Measurements from ENCODE around the gene ELL2. TPM values are rescaled to one million over a fixed set of nuclear protein-coding genes. Genes with fewer than 3 reads are reported as not detected.

The ELL2 gene
- total RNA-seq, 1 experiment from 2014 or later: 24.4 TPM

- TF ChIP-seq ESRRA (CRISPR knock-in tag; IDR thresholded peaks at IDR 0.05; ENCODE audit: borderline replicate concordance) (no peak), IRF2 (CRISPR knock-in tag; IDR thresholded peaks at IDR 0.05; ENCODE audit: borderline replicate concordance, low read depth) (no peak), PRDM15 (CRISPR knock-in tag; IDR thresholded peaks at IDR 0.05) (no peak), HMGA2 (CRISPR knock-in tag; IDR thresholded peaks at IDR 0.05) (no peak)
These were observed 122.0 kb downstream of the ELL2 start (continued) for GRCh38 chr5:95839658-95840057.

GRCh38 chr5:95838556-95838955 lies 123.1 kb downstream of the ELL2 start:
- DNase-seq (ENCODE audit: low spot score): no peak
- H3K27me3 Mint-ChIP-seq (ENCODE audit: low read depth): no peaks in the 10 kb centered on the region; the same call in 1 of the 2 replicates
- no peak overlapping the region; the same call in 1 of the 2 replicates for H3K27ac Mint-ChIP-seq

More at GRCh38 chr5:95838556-95838955, 123.1 kb downstream of the ELL2 start:
- no peaks in the 10 kb centered on the region for H3K36me3 Mint-ChIP-seq
- no peak overlapping the region for H3K4me3 Mint-ChIP-seq
- no peak for ATAC-seq
- no peaks in the 10 kb centered on the region for H3K9me3 Mint-ChIP-seq
- peaks cover 10% of the 10 kb centered on the region for H3K4me1 Mint-ChIP-seq
- ChIA-PET POLR2A (no interaction called here), CTCF (no interaction called here)
- TF ChIP-seq SP1 (CRISPR knock-in tag; conservative IDR thresholded peaks at IDR 0.05) (no peak), TCF7 (CRISPR knock-in tag; IDR thresholded peaks at IDR 0.05; ENCODE audit: low read depth) (no peak), ZNF281 (CRISPR knock-in tag; IDR thresholded peaks at IDR 0.05) (no peak), SOX15 (CRISPR knock-in tag; IDR thresholded peaks at IDR 0.05) (no peak), ZNF396 (CRISPR knock-in tag; IDR thresholded peaks at IDR 0.05; ENCODE audit: borderline replicate concordance) (no peak), NR1H2 (CRISPR knock-in tag; IDR thresholded peaks at IDR 0.05) (no peak), CTCF (IDR thresholded peaks at IDR 0.05) (no peak), ATF6 (CRISPR knock-in tag; IDR thresholded peaks at IDR 0.05) (no peak), EMX1 (CRISPR knock-in tag; IDR thresholded peaks at IDR 0.05) (no peak), E2F1 (CRISPR knock-in tag; IDR thresholded peaks at IDR 0.05) (no peak), FOXK1 (CRISPR knock-in tag; IDR thresholded peaks at IDR 0.05) (no peak)
